HepG2 (cell line): ENCODE measurements around the gene RAB5B. TPM values are rescaled to one million over a fixed set of nuclear protein-coding genes. Genes with fewer than 3 reads are reported as not detected.

ENCODE experiments used
- FOXK1 ChIP-seq: sonication (generic); formaldehyde crosslinking; IDR thresholded peaks from 2 replicates; pipeline ENCODE4 v1.4.0; 2020; ENCODE audit warnings: low read depth, missing genetic modification reagents, borderline replicate concordance
- IRF2 ChIP-seq: IDR thresholded peaks from 2 replicates; pipeline ENCODE4 v1.6.1; 2018; ENCODE audit warnings: missing genetic modification reagents, missing compliant biosample characterization
- IRF9 ChIP-seq: sonication (generic); formaldehyde crosslinking; IDR thresholded peaks from 2 replicates; pipeline ENCODE4 v1.8.0; 2022; ENCODE audit warnings: missing genetic modification reagents, mild to moderate bottlenecking, borderline replicate concordance
- KAT8 ChIP-seq: IDR thresholded peaks from 2 replicates; pipeline ENCODE4 v1.6.1; 2016; ENCODE audit warnings: missing genetic modification reagents, missing compliant biosample characterization
- MAF1 ChIP-seq: sonication (generic); formaldehyde crosslinking; IDR thresholded peaks from 2 replicates; pipeline ENCODE4 v1.5.0; 2020; ENCODE audit warnings: missing genetic modification reagents, borderline replicate concordance
- POLR2A ChIP-seq, 2 experiments: IDR thresholded peaks; 2 replicates each; pipeline ENCODE4 v1.6.1; 2011; ENCODE audit warnings: low read depth in 2 of 2, low read length in 2 of 2, mild to moderate bottlenecking in 1 of 2, moderate library complexity in 1 of 2; ENCODE audit not compliant: insufficient read depth in 1 of 2
- RFX5 ChIP-seq: IDR thresholded peaks from 2 replicates; pipeline ENCODE4 v1.6.1; 2011; ENCODE audit warnings: low read depth, low read length, improper control_type of control experiment
- SMAD9 ChIP-seq: sonication (generic); formaldehyde crosslinking; IDR thresholded peaks from 2 replicates; pipeline ENCODE4 v1.5.1; 2020; ENCODE audit warnings: mild to moderate bottlenecking, missing genetic modification reagents
- SMC3 ChIP-seq: IDR thresholded peaks from 2 replicates; pipeline ENCODE4 v1.6.1; 2011; ENCODE audit warnings: low read length, improper control_type of control experiment
- ZNF264 ChIP-seq: sonication (generic); formaldehyde crosslinking; IDR thresholded peaks from 2 replicates; pipeline ENCODE4 v1.4.0; 2020; ENCODE audit warnings: missing genetic modification reagents
- ZNF280D ChIP-seq: sonication (generic); formaldehyde crosslinking; IDR thresholded peaks from 2 replicates; pipeline ENCODE4 v1.5.1; 2020; ENCODE audit warnings: mild to moderate bottlenecking, missing genetic modification reagents
- ZNF335 ChIP-seq: sonication (generic); formaldehyde crosslinking; IDR thresholded peaks from 2 replicates; pipeline ENCODE4 v1.4.0; 2020; ENCODE audit warnings: missing genetic modification reagents
- ZNF430 ChIP-seq: sonication (generic); formaldehyde crosslinking; IDR thresholded peaks from 2 replicates; pipeline ENCODE4 v1.9.0; 2021; ENCODE audit warnings: mild to moderate bottlenecking, missing genetic modification reagents
- ZNF546 ChIP-seq: sonication (generic); formaldehyde crosslinking; conservative IDR thresholded peaks from 2 replicates; pipeline ENCODE4 v1.8.1; 2023; ENCODE audit warnings: mild to moderate bottlenecking, missing genetic modification reagents
- ZNF644 ChIP-seq: IDR thresholded peaks from 2 replicates; pipeline ENCODE4 v1.6.1; 2016; ENCODE audit warnings: low read depth
- ZNF709 ChIP-seq: sonication (generic); formaldehyde crosslinking; IDR thresholded peaks from 2 replicates; pipeline ENCODE4 v1.5.0; 2020; ENCODE audit warnings: mild to moderate bottlenecking, missing genetic modification reagents
- ZNF720 ChIP-seq: sonication (generic); formaldehyde crosslinking; IDR thresholded peaks from 2 replicates; pipeline ENCODE4 v1.4.0; 2020; ENCODE audit warnings: missing genetic modification reagents
- polyA plus RNA-seq, 8 experiments: library from polyadenylated mRNA; depleted of rRNA in 3 of 8; stranded (reverse) in 7 of 8; unstranded in 1 of 8; fragments of >200 nt; fragmentation: Illumina TruSeq in 4 of 8; extraction: Trizol in 4 of 8; gene quantifications; 2 replicates each; pipeline versions ENCODE4 v1.2.1 to v1.2.3, GENCODE V29; 2011 to 2016; ENCODE audit warnings: low read depth in 4 of 8, missing spikeins in 1 of 8, mixed read lengths in 1 of 8; ENCODE audit not compliant: insufficient read depth in 1 of 8
- total RNA-seq, 5 experiments: library from RNA; depleted of rRNA; stranded (reverse); fragments of >200 nt; fragmentation: Illumina TruSeq; extraction: Trizol; gene quantifications; 2 replicates each; pipeline ENCODE4 v1.2.3, GENCODE V29; 2016; ENCODE audit warnings: low read depth in 1 of 5
- TF ChIP-seq, protein P1 (sequence below): sonication (generic); formaldehyde crosslinking; IDR thresholded peaks from 2 replicates; pipeline ENCODE4 v1.4.0; 2020; ENCODE audit warnings: missing genetic modification reagents, borderline replicate concordance
- TF ChIP-seq, protein P2 (sequence below): sonication (generic); formaldehyde crosslinking; IDR thresholded peaks from 2 replicates; pipeline ENCODE4 v1.4.0; 2020; ENCODE audit warnings: missing genetic modification reagents, borderline replicate concordance

RAB5B gene
- total and polyA plus RNA-seq, 2 of the 13 experiments (the other 11 are each of a cell fraction or from before 2014, with no cell fraction given), result 26.0 to 68.3 TPM

- TF ChIP-seq ZNF644 (CRISPR knock-in tag), result 0 out of 2 replicates have a peak, but pooled peaks have one; percentile 31
- TF ChIP-seq FOXK1 (CRISPR knock-in tag), result peak; percentile 88
- TF ChIP-seq, protein P1, sequence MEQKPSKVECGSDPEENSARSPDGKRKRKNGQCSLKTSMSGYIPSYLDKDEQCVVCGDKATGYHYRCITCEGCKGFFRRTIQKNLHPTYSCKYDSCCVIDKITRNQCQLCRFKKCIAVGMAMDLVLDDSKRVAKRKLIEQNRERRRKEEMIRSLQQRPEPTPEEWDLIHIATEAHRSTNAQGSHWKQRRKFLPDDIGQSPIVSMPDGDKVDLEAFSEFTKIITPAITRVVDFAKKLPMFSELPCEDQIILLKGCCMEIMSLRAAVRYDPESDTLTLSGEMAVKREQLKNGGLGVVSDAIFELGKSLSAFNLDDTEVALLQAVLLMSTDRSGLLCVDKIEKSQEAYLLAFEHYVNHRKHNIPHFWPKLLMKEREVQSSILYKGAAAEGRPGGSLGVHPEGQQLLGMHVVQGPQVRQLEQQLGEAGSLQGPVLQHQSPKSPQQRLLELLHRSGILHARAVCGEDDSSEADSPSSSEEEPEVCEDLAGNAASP, result peak; percentile 67
- no peak for TF ChIP-seq MAF1 (CRISPR knock-in tag)
- TF ChIP-seq ZNF264 (CRISPR knock-in tag), result no peak
- peak; percentile 53; the same call in 1 of the 2 replicates for TF ChIP-seq RFX5
- TF ChIP-seq ZNF720 (CRISPR knock-in tag), result 0 out of 2 replicates have a peak, but pooled peaks have one; percentile 54
- TF ChIP-seq POLR2A (IDR thresholded peaks at IDR 0.05; ENCODE audit: insufficient read depth in 1 of 2, low read depth in 2 of 2, low read length in 2 of 2), result peak; percentile 93
- peak; percentile 83 for TF ChIP-seq KAT8 (CRISPR knock-in tag)
- peak; percentile 54; the same call in 1 of the 2 replicates for TF ChIP-seq ZNF430 (CRISPR knock-in tag)
- no peak; the same call in 1 of the 2 replicates for TF ChIP-seq IRF2 (CRISPR knock-in tag)
- TF ChIP-seq ZNF335 (CRISPR knock-in tag), result 0 out of 2 replicates have a peak, but pooled peaks have one; percentile 65
- TF ChIP-seq ZNF546, result 0 out of 2 replicates have a peak, but pooled peaks have one; percentile 76
- TF ChIP-seq ZNF709 (CRISPR knock-in tag), result peak; percentile 43; the same call in 1 of the 2 replicates
- peak; percentile 61; the same call in 1 of the 2 replicates for TF ChIP-seq IRF9 (CRISPR knock-in tag)
- no peak for TF ChIP-seq SMAD9 (CRISPR knock-in tag)
- TF ChIP-seq, protein P2, sequence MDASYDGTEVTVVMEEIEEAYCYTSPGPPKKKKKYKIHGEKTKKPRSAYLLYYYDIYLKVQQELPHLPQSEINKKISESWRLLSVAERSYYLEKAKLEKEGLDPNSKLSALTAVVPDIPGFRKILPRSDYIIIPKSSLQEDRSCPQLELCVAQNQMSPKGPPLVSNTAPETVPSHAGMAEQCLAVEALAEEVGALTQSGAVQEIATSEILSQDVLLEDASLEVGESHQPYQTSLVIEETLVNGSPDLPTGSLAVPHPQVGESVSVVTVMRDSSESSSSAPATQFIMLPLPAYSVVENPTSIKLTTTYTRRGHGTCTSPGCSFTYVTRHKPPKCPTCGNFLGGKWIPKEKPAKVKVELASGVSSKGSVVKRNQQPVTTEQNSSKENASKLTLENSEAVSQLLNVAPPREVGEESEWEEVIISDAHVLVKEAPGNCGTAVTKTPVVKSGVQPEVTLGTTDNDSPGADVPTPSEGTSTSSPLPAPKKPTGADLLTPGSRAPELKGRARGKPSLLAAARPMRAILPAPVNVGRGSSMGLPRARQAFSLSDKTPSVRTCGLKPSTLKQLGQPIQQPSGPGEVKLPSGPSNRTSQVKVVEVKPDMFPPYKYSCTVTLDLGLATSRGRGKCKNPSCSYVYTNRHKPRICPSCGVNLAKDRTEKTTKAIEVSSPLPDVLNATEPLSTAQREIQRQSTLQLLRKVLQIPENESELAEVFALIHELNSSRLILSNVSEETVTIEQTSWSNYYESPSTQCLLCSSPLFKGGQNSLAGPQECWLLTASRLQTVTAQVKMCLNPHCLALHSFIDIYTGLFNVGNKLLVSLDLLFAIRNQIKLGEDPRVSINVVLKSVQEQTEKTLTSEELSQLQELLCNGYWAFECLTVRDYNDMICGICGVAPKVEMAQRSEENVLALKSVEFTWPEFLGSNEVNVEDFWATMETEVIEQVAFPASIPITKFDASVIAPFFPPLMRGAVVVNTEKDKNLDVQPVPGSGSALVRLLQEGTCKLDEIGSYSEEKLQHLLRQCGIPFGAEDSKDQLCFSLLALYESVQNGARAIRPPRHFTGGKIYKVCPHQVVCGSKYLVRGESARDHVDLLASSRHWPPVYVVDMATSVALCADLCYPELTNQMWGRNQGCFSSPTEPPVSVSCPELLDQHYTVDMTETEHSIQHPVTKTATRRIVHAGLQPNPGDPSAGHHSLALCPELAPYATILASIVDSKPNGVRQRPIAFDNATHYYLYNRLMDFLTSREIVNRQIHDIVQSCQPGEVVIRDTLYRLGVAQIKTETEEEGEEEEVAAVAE (CRISPR knock-in tag), result peak; percentile 61
- peak; percentile 95 for TF ChIP-seq ZNF280D
- no peak for TF ChIP-seq SMC3
These were observed at the start of gene RAB5B (continued) for GRCh38 chr12:55973599-55974307.
